RWPE1 (cell line): ENCODE data around the gene SCARF2.
"Not testable (repeated sequence)": the region's sequence is repeated elsewhere in the genome, so short reads cannot be mapped to it uniquely, and the experiment has no call there.

ENCODE experiments used
- CTCF ChIA-PET: fragments of 350-600 bp; sonication (Branson Sonifier 250); formaldehyde crosslinking; extraction: SDS; loops from one replicate; lab custom pipeline; 2021; lab: Yijun Ruan, JAX
- POLR2A ChIA-PET: fragments of 400-600 bp; formaldehyde crosslinking; extraction: SDS; loops from one replicate; lab custom pipeline; 2020; ENCODE audit warnings: antibody characterized with exemption; ENCODE audit not compliant: low non-redundant PET; lab: Yijun Ruan, JAX
- DNase-seq: peaks from one replicate; pipeline ENCODE4 v3.0.0; 2012; ENCODE audit warnings: low spot score
- H3K27ac ChIP-seq: fragments of 450-650 bp; 2 replicates; pipeline ENCODE4 v1.5.1; 2017
- TF ChIP-seq, protein P1 (sequence below): fragments of 450-650 bp; conservative IDR thresholded peaks from 2 replicates; pipeline ENCODE4 v1.5.1; 2017; ENCODE audit warnings: low read depth, mild to moderate bottlenecking

Gene SCARF2

DNA sequence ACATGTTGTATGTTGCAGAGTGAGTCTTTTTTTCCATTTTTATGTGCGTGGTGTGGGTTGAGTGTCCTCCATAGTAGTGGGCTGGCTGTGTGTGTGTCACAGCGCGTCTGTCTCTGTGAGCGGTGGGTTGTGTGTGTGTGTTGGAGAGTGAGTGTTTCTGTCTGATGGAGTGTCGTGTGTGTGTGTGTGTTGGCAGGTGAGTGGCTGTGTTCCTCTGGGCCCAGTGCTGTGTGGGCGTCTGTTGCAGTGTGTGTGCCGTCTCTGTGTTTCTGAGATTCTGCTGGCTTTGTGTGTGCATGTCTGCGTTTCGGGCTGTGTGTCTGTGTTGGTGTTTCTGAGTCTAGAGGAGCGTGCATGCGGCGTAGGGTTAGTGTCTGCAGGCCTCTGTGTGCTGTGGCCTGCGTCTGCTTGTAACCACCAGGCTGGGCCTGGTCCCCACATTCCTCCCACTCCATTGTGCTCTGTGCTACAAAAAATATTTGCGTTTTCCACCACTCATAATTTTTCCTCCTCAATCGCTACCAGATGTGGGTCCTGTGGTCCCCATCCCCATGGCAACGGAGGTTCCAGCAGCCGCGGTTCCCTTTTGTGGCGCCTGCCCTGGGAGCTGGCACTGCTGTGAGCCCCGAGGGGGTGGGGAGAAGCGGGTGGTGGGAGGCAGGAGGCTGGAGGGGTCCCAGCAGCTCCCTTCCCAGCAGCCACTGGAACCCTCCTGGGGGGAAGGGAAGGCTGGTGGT lies 15.2 kb downstream of the SCARF2 start:
- POLR2A ChIA-PET: interaction anchor here (0.6 kb wide), 1 partner anchor 27 kb away, joined by 3 read pairs; no protein-coding TSS in a partner anchor

DNA sequence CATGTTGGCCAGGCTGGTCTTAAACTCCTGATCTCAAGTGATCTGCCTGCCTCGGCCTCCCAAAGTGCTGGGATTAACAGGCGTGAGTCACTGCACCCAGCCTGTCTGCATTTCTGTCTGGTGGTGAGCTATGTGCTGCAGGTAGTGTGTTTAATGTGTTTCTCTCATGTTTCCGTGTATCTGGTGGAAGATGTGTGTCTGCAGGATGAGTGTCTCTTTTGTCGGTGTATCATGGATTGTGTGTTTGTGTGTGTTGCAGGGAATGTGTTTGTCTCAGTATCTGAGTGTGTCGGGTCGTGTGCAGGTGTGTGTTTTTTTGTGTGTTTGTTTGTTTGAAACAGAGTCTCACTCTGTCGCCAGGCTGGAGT lies 16.1 kb downstream of the SCARF2 start:
- TF ChIP-seq, protein P1, sequence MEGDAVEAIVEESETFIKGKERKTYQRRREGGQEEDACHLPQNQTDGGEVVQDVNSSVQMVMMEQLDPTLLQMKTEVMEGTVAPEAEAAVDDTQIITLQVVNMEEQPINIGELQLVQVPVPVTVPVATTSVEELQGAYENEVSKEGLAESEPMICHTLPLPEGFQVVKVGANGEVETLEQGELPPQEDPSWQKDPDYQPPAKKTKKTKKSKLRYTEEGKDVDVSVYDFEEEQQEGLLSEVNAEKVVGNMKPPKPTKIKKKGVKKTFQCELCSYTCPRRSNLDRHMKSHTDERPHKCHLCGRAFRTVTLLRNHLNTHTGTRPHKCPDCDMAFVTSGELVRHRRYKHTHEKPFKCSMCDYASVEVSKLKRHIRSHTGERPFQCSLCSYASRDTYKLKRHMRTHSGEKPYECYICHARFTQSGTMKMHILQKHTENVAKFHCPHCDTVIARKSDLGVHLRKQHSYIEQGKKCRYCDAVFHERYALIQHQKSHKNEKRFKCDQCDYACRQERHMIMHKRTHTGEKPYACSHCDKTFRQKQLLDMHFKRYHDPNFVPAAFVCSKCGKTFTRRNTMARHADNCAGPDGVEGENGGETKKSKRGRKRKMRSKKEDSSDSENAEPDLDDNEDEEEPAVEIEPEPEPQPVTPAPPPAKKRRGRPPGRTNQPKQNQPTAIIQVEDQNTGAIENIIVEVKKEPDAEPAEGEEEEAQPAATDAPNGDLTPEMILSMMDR: no peak
- no peak overlapping the region for H3K27ac ChIP-seq
- POLR2A ChIA-PET: no interaction called here
- CTCF ChIA-PET: interaction anchor here (0.9 kb wide), 1 partner anchor 112 kb away, joined by 3 read pairs; no protein-coding TSS in a partner anchor
- DNase-seq: no peak

More for the DNA sequence above, 15.2 kb downstream of the SCARF2 start:
- no peak for DNase-seq
- CTCF ChIA-PET: no interaction called here
- TF ChIP-seq, protein P1: no peak
- H3K27ac ChIP-seq: peak overlapping the region; percentile 23; the same call in 1 of the 2 replicates

DNA sequence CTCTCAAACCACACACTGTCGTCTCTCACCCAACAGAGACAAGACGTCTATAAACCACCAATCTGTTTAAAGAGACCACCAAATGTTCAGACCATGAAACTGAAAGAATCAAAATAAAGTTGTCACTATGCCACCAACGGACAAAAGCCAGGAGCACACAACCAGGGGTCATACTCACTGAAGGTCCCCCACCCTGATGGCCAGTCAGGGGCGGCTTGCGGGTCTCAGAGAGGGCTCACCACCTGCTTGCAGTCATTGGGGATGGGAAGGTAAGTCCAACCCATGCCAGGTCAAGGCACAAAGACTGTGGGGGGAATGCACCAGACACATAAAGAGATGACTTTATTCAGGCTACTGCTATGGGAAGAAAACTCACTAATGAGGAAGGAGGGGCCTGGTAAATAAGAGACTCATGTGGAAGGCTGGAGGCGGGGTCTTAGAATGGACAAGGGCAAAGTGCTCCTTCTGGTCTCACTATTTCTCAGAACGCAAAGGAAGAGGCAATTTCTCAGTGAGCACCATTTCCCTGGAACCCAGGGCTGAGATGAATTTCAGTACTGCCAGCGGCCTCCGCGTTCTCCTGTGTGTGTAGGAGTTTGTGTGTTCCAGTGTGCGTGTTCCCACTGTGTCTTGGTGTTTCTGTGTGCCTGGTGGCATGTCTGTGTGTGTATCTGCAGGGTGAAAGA lies 17.3 kb downstream of the SCARF2 start:
- CTCF ChIA-PET: no interaction called here
- POLR2A ChIA-PET: no interaction called here
- no peak overlapping the region for H3K27ac ChIP-seq
- TF ChIP-seq, protein P1: no peak
- DNase-seq: no peak

DNA sequence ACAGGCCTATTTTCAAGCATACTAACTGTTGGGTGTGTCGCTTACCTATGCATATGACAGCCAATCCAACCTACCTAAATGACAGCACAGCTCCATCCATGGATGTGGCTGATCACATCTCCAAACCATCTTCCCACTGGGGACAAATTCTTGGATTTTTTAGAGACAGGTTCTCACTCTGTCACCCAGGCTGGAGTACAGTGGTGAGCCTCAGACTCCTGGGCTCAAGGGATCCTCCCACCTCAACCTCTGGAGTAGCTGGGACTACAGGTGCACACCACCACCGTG lies 18.0 kb downstream of the SCARF2 start:
- TF ChIP-seq, protein P1: no peak
- DNase-seq: no peak
- ChIA-PET CTCF (interaction anchor here (0.6 kb wide), 1 partner anchor 213 kb away, joined by 6 read pairs; no protein-coding TSS in a partner anchor), POLR2A (no interaction called here)
- no peak overlapping the region for H3K27ac ChIP-seq

DNA sequence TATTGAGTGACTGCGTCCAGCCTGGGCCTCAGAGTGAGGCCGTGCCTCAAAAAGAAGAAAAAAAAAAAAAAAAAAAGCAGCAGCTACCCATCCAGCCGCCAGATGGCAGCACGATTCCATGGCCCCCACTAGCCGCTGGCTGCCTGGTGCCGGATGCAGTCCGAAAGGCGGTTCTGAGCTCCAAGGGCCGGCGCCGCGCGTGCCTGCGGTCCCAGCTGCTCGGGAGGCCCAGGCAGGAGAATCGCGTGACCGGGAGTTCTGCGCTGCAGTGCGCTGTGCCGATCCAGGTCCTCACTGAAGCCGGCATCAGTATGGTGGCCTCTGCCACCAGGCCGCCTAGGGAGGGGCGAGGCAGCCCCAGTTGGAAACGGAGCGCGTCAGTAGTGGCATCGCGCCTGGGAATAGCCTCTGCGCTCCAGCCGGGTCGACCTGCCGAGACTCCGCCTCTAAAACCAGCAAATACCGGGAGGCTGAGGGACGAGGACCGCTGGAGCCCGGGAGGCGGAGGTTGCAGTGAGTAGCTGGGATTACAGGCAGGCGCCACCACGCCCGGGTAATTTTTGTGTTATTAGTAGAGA lies 19.3 kb downstream of the SCARF2 start:
- CTCF ChIA-PET: interaction anchor here (0.6 to 1.0 kb wide), 11 partner anchors 9 to 227 kb away, joined by 3 to 7 read pairs (median 4); no protein-coding TSS in a partner anchor
- TF ChIP-seq, protein P1: peak; percentile 88
- POLR2A ChIA-PET: interaction anchor here (0.6 kb wide), 1 partner anchor 81 kb away, joined by 5 read pairs; no protein-coding TSS in a partner anchor
- H3K27ac ChIP-seq: no peak overlapping the region
- peak; percentile 66 for DNase-seq

DNA sequence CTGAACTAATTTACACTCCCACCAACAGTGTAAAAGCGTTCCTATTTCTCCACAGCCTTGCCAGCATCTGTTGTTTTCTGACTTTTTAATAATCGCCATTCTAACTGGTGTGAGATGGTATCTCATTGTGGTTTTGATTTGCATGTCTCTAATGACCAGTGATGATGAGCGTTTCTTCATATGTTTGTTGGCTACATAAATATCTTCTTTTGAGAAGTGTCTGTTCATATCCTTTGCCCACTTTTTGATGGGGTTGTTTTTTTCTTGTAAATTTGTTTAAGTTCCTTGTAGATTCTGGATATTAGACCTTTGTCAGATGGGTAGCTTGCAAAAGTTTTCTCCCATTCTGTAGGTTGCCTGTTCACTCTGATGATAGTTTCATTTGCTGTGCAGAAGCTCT lies 21.9 kb downstream of the SCARF2 start:
- H3K27ac ChIP-seq, DNase-seq, CTCF ChIA-PET, POLR2A ChIA-PET: not testable (repeated sequence)

DNA sequence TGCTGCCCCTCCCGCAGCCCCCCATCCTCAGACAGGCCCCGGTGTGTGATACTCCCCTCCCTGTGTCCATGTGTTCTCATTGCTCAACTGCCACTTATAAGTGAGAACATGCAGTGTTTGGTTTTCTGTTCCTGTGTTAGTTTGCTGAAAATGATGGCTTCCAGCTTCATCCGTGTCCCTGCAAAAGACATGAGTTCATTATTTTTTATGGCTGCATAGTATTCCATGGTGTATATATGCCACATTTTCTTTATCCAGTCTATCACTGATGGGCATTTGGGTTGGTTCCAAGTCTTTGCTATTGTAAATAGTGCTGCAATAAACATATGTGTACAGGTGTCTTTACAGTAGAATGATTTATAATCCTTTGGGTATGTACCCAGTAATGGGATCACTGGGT lies 22.4 kb downstream of the SCARF2 start:
- POLR2A ChIA-PET, DNase-seq, H3K27ac ChIP-seq: not testable (repeated sequence)
- CTCF ChIA-PET: interaction anchor here (0.6 kb wide), 1 partner anchor 256 kb away, joined by 3 read pairs; no protein-coding TSS in a partner anchor
